ENCODE results near the gene ARHGAP5. TPM values are rescaled to one million over a fixed set of nuclear protein-coding genes. Genes with fewer than 3 reads are reported as not detected.

Gene ARHGAP5
- total RNA-seq, 1 donor from 2014 or later = 73.8 TPM

DNA sequence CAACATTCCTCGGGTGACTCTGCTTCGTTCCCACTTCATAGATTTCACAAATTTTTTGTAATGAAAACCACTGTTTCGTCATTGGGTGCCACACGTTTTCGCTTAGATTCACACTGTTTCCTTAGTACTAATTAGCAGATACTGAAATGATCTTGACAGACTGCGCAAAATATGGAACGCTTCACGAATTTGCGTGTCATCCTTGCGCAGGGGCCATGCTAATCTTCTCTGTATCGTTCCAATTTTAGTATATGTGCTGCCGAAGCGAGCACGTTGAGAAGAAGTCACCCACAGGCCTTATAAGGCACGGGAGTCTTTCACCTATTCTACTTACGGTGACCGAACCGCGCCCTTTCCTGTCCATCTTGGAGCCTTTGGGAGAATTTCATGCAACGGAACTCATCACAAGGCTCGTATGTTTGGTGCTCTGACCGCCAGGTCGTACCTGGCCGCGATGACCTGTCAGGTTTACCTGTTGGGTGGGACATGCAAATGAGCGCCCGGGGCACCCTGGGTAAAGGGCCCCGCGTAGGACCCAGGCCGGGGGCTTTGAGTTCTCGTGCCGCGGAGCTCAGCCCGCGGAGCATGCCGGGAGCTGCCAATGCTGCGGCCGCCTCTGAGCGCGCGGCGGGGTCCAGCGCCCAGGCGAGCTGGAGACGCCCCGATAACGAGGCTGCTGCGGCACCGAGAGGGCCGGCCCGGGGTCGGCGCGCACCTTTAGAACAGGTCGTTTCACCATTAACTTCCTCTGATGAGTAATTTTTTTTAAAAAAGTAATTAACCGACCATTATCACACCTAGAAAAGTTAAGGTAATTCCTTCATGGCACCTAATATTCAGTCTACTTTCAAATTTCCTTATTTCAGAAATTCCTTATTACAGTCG, 126.1 kb downstream of the ARHGAP5 start, which contains the start of gene RNU6-8:
TSS of gene RNU6-8 (minus strand) at position 272 of the 885 bp plus-strand sequence.
- Mint-ChIP-seq H3K4me1 (ENCODE audit: low read depth, unreplicated experiment) (peaks cover 4% of the 10 kb centered on the region), H3K36me3 (ENCODE audit: unreplicated experiment) (no peaks in the 10 kb centered on the region), H3K27ac (ENCODE audit: unreplicated experiment) (peak within 1 kb of the TSS; percentile 99), H3K4me3 (ENCODE audit: unreplicated experiment) (peak within 1 kb of the TSS; percentile 98), H3K27me3 (ENCODE audit: unreplicated experiment) (peaks cover 11% of the 10 kb centered on the region), H3K9me3 (ENCODE audit: unreplicated experiment) (peaks cover 20% of the 10 kb centered on the region)
- DNase-seq = peak; percentile 92
- TF ChIP-seq, protein P1, sequence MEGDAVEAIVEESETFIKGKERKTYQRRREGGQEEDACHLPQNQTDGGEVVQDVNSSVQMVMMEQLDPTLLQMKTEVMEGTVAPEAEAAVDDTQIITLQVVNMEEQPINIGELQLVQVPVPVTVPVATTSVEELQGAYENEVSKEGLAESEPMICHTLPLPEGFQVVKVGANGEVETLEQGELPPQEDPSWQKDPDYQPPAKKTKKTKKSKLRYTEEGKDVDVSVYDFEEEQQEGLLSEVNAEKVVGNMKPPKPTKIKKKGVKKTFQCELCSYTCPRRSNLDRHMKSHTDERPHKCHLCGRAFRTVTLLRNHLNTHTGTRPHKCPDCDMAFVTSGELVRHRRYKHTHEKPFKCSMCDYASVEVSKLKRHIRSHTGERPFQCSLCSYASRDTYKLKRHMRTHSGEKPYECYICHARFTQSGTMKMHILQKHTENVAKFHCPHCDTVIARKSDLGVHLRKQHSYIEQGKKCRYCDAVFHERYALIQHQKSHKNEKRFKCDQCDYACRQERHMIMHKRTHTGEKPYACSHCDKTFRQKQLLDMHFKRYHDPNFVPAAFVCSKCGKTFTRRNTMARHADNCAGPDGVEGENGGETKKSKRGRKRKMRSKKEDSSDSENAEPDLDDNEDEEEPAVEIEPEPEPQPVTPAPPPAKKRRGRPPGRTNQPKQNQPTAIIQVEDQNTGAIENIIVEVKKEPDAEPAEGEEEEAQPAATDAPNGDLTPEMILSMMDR (IDR thresholded peaks at IDR 0.05; ENCODE audit: partially characterized antibody, unreplicated experiment) = no peak

GRCh38 chr14:32203928-32204357, 126.8 kb downstream of the ARHGAP5 start:
- H3K4me1 Mint-ChIP-seq (ENCODE audit: low read depth, unreplicated experiment) = peaks cover 4% of the 10 kb centered on the region
- TF ChIP-seq, protein P1 (IDR thresholded peaks at IDR 0.05; ENCODE audit: partially characterized antibody, unreplicated experiment) = no peak
- peak overlapping the region; percentile 92 for H3K4me3 Mint-ChIP-seq (ENCODE audit: unreplicated experiment)
- DNase-seq = no peak
- H3K36me3 Mint-ChIP-seq (ENCODE audit: unreplicated experiment) = no peaks in the 10 kb centered on the region
- peaks cover 20% of the 10 kb centered on the region for H3K9me3 Mint-ChIP-seq (ENCODE audit: unreplicated experiment)
- H3K27me3 Mint-ChIP-seq (ENCODE audit: unreplicated experiment) = peaks cover 11% of the 10 kb centered on the region
- H3K27ac Mint-ChIP-seq (ENCODE audit: unreplicated experiment) = peak overlapping the region; percentile 81

DNA sequence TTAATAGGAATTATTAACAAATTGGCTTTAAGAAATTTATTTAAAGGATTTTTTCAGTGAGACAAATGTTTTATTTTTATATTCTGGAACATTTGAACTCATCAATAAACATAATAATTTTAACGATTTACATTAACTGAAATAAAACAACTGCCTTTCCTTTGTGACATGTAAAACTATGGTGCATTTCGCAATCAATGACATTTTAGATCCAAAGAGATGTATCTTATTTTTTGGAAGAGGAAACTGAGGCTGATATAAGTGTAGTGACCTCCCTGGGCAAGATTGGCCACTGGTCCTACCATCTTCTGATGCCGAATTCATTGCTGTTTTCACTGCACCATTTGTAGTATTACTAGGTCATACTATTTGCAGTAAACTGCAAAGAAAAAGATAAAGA, 128.4 kb downstream of the ARHGAP5 start:
- TF ChIP-seq, protein P1 (IDR thresholded peaks at IDR 0.05; ENCODE audit: partially characterized antibody, unreplicated experiment) = no peak
- peaks cover 4% of the 10 kb centered on the region for H3K4me1 Mint-ChIP-seq (ENCODE audit: low read depth, unreplicated experiment)

DNA sequence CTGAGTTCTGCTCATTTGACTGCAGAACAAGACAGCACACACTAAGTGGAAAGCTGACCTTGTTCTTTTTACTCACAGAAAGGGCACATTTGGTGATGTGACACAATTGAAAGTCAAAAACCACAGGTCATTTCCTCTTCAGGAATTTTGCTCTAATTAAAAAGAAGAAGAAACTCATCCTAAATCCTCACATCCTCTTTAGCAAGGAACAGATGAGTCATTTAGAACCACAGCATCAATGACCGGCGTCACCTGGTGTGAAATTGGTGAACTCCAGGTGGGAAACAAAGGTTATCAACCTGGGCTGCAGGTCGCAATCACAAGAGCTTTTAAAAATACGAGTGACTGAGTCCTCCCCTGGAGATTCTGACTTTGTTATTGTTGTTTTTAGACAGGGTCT, 128.9 kb downstream of the ARHGAP5 start:
- DNase-seq = no peak
- peaks cover 11% of the 10 kb centered on the region for H3K27me3 Mint-ChIP-seq (ENCODE audit: unreplicated experiment)
- H3K9me3 Mint-ChIP-seq (ENCODE audit: unreplicated experiment) = peaks cover 20% of the 10 kb centered on the region
- peaks cover 2% of the 10 kb centered on the region for H3K4me1 Mint-ChIP-seq (ENCODE audit: low read depth, unreplicated experiment)
- H3K4me3 Mint-ChIP-seq (ENCODE audit: unreplicated experiment) = no peak overlapping the region
- no peaks in the 10 kb centered on the region for H3K36me3 Mint-ChIP-seq (ENCODE audit: unreplicated experiment)
- no peak overlapping the region for H3K27ac Mint-ChIP-seq (ENCODE audit: unreplicated experiment)
- TF ChIP-seq, protein P1 (IDR thresholded peaks at IDR 0.05; ENCODE audit: partially characterized antibody, unreplicated experiment) = no peak

More for the DNA sequence above, 128.4 kb downstream of the ARHGAP5 start:
- Mint-ChIP-seq H3K4me3 (ENCODE audit: unreplicated experiment) (no peak overlapping the region), H3K9me3 (ENCODE audit: unreplicated experiment) (peaks cover 20% of the 10 kb centered on the region), H3K27ac (ENCODE audit: unreplicated experiment) (no peak overlapping the region), H3K36me3 (ENCODE audit: unreplicated experiment) (no peaks in the 10 kb centered on the region), H3K27me3 (ENCODE audit: unreplicated experiment) (peaks cover 11% of the 10 kb centered on the region)
- DNase-seq = no peak

DNA sequence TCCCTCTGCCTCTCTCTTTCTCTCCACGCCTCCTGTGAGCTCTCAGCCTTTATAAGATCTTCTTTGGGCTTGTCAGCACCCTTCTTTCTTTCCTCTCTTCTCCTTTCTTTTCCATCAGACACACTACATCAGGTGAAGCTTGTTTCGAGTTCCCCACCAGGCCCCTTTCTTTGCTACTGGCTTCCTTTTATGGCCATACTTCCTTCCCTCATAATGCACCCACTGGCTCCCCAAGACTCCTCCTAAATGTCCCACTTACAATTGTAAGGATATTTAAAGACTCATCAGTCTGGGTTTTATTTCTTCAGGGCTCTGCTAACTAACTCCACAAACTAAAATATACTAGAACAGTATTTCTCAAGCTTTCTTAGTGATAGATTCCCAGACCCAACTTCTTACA, 129.4 kb downstream of the ARHGAP5 start:
- Mint-ChIP-seq H3K27ac (ENCODE audit: unreplicated experiment) (no peak overlapping the region), H3K27me3 (ENCODE audit: unreplicated experiment) (peaks cover 11% of the 10 kb centered on the region), H3K9me3 (ENCODE audit: unreplicated experiment) (peaks cover 20% of the 10 kb centered on the region), H3K4me3 (ENCODE audit: unreplicated experiment) (no peak overlapping the region), H3K36me3 (ENCODE audit: unreplicated experiment) (no peaks in the 10 kb centered on the region), H3K4me1 (ENCODE audit: low read depth, unreplicated experiment) (peaks cover 2% of the 10 kb centered on the region)
- TF ChIP-seq, protein P1 (IDR thresholded peaks at IDR 0.05; ENCODE audit: partially characterized antibody, unreplicated experiment) = no peak
- DNase-seq = no peak

Measured in glutamatergic neuron (in vitro differentiated cells).